ENCODE results near the gene AFF3. TPM values are rescaled to one million over a fixed set of nuclear protein-coding genes. Genes with fewer than 3 reads are reported as not detected.

The AFF3 gene
- total and polyA plus RNA-seq, 10 donors: 6.0 to 92.2 (median 64.0) TPM

DNA sequence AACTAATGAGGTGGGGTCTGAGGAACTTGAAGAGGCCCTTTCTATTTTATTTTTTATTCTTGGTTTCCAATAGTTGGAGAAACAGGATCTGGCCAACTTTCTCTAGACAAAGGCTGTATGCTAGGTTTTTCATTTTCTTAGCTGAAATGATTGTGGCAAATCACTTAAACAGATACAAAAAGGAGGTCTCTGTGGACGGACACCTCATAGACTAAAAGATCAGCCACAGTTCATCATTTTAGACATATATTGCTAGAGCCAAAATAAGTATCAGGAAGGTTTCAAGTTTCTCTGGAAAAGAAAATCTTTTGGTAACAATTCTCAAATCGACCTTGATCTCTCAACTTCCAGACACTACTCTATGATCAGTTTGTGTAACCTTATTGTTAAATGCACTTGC, 428.0 kb downstream of the AFF3 start:
- peaks cover 0 to 19% (median 0%) of the 10 kb centered on the region in 6 donors for H3K36me3 ChIP-seq
- H3K27ac ChIP-seq: no peak overlapping the region
- no peak overlapping the region for H3K4me3 ChIP-seq
- no peak for DNase-seq
- H3K4me1 ChIP-seq: peaks cover 0 to 6% (median 0%) of the 10 kb centered on the region in 6 donors
- no peaks in the 10 kb centered on the region for H3K9me3 ChIP-seq
- WGBS, 5 donors: 85 to 92% (median 88%) methylated on average over 2 of the region's 2 CpGs
- intact Hi-C loops (cut with DNase I; ENCODE audit: low total_unique reads): no loop called here
- no peaks in the 10 kb centered on the region for H3K27me3 ChIP-seq (replicated peaks in 1 of 7)
- TF ChIP-seq, protein P1, sequence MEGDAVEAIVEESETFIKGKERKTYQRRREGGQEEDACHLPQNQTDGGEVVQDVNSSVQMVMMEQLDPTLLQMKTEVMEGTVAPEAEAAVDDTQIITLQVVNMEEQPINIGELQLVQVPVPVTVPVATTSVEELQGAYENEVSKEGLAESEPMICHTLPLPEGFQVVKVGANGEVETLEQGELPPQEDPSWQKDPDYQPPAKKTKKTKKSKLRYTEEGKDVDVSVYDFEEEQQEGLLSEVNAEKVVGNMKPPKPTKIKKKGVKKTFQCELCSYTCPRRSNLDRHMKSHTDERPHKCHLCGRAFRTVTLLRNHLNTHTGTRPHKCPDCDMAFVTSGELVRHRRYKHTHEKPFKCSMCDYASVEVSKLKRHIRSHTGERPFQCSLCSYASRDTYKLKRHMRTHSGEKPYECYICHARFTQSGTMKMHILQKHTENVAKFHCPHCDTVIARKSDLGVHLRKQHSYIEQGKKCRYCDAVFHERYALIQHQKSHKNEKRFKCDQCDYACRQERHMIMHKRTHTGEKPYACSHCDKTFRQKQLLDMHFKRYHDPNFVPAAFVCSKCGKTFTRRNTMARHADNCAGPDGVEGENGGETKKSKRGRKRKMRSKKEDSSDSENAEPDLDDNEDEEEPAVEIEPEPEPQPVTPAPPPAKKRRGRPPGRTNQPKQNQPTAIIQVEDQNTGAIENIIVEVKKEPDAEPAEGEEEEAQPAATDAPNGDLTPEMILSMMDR (IDR thresholded peaks at IDR 0.05 in 8 of 11, conservative IDR thresholded peaks at IDR 0.05 in 3 of 11): no peak
- TF ChIP-seq POLR2AphosphoS5 (IDR thresholded peaks at IDR 0.05): no peak
- no peak for TF ChIP-seq POLR2A (IDR thresholded peaks at IDR 0.05)

DNA sequence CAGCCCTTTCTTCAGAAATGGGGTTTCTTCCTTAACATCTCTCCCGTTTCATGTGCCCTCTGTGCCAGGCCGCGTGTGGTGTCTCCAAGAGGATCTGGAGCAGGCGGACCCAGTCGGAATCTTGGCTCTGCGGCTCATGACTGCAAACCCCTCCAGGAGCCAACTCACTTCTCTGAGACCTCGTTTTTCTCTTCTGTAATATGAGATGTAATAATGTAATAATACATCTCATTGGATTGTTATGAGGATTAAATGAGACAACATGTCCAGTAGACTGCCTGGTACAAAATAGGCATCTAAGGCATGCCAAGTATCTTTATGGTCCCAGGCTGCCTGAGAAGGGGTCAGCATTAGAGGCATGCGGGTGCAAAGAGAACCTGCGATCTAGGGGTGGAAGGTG, 431.2 kb downstream of the AFF3 start:
- DNase-seq: no peak
- 75 to 92% (median 81%) methylated on average over 9 of the region's 9 CpGs for WGBS, 5 donors
- Histone ChIP-seq H3K36me3 (peaks cover 0 to 19% (median 0%) of the 10 kb centered on the region in 6 donors), H3K4me3 (no peak overlapping the region), H3K9me3 (no peaks in the 10 kb centered on the region), H3K27ac (no peak overlapping the region), H3K27me3 (replicated peaks in 1 of 7) (no peaks in the 10 kb centered on the region), H3K4me1 (peaks cover 0 to 21% (median 2%) of the 10 kb centered on the region in 6 donors)
- intact Hi-C loops (cut with DNase I; ENCODE audit: low total_unique reads): no loop called here
- no peak for TF ChIP-seq POLR2A (IDR thresholded peaks at IDR 0.05)
- TF ChIP-seq POLR2AphosphoS5 (IDR thresholded peaks at IDR 0.05): no peak
- TF ChIP-seq, protein P1 (IDR thresholded peaks at IDR 0.05 in 8 of 11, conservative IDR thresholded peaks at IDR 0.05 in 3 of 11): no peak

DNA sequence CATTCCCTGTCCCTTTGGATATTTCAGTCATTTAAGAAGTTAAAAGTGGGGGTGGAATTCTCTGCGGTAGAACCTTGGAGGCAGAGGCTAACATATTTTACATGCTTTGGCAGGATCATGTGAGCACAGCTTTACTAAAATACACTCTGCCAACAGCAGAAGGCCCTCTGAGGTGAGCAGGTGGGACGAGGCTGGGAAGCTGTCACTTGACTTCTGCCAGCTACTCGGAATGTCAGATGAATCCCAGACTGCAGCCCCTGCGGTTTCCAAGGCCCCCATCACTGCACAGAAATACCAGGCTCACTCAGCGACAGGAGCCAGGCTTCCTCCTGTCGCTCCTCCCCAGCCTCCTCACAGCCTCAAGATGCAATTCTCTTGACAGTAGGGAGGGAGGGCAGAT, 431.7 kb downstream of the AFF3 start:
- H3K4me1 ChIP-seq: peaks cover 0 to 21% (median 2%) of the 10 kb centered on the region in 6 donors
- 74 to 81% (median 75%) methylated on average over 6 of the region's 6 CpGs for WGBS, 5 donors
- TF ChIP-seq POLR2A (IDR thresholded peaks at IDR 0.05): no peak
- intact Hi-C loops (cut with DNase I; ENCODE audit: low total_unique reads): no loop called here
- no peaks in the 10 kb centered on the region for H3K27me3 ChIP-seq (replicated peaks in 1 of 7)
- peaks cover 0 to 19% (median 0%) of the 10 kb centered on the region in 6 donors for H3K36me3 ChIP-seq
- DNase-seq: no peak
- H3K27ac ChIP-seq: no peak overlapping the region
- H3K9me3 ChIP-seq: no peaks in the 10 kb centered on the region
- H3K4me3 ChIP-seq: no peak overlapping the region

DNA sequence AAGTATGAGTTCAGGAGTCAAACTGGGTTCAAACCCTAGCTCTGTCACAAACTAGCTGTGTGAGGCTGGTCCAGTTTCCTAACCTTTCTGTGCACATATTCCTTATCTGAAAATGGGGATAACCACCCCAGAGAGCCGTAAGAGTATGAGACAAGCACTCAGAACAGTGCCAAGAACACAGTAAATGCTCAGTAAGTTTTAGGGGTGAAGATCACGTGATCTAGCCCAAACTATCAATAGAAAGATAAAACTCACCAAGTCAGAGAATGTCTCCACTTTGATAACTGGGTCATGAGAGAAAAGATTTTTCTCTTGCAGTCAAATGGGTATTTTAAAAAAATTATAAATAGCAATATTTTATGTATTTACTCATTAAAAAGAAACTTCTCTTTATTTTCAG, 433.2 kb downstream of the AFF3 start:
- Histone ChIP-seq H3K36me3 (peaks cover 0 to 17% (median 0%) of the 10 kb centered on the region in 6 donors), H3K27ac (no peak overlapping the region), H3K4me3 (no peak overlapping the region), H3K27me3 (replicated peaks in 1 of 7) (no peaks in the 10 kb centered on the region), H3K4me1 (peaks cover 0 to 21% (median 2%) of the 10 kb centered on the region in 6 donors), H3K9me3 (no peaks in the 10 kb centered on the region)
- intact Hi-C loops (cut with DNase I; ENCODE audit: low total_unique reads): no loop called here
- no peak for TF ChIP-seq POLR2A (IDR thresholded peaks at IDR 0.05)
- TF ChIP-seq POLR2AphosphoS5 (IDR thresholded peaks at IDR 0.05): no peak
- TF ChIP-seq, protein P1 (IDR thresholded peaks at IDR 0.05 in 8 of 11, conservative IDR thresholded peaks at IDR 0.05 in 3 of 11): no peak
- WGBS, 5 donors: 47 to 96% (median 88%) methylated on average over 2 of the region's 2 CpGs
- DNase-seq: no peak

DNA sequence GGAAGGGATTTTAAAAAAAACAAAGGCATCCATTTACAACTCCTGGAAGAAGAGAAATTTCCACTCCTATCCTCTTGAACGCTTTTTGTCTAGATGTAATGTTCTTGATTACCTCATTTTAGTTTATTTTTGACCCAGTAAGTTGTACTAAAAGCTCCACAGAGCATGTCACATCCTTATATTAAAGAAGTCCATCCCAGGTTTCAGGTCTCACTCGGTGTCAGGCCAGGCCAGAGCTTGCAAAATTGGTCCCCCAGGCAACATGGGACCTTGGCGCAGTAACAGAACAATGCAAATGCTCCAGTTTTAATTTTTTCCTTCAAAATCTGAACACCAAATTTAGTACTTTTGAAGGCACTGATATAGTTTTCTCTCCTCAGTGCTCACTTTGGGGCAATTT, 434.2 kb downstream of the AFF3 start:
- DNase-seq: no peak
- TF ChIP-seq POLR2AphosphoS5 (IDR thresholded peaks at IDR 0.05) (no peak), POLR2A (IDR thresholded peaks at IDR 0.05) (no peak)
- TF ChIP-seq, protein P1 (IDR thresholded peaks at IDR 0.05 in 8 of 11, conservative IDR thresholded peaks at IDR 0.05 in 3 of 11): no peak
- intact Hi-C loops (cut with DNase I; ENCODE audit: low total_unique reads): no loop called here
- Histone ChIP-seq H3K4me1 (peaks cover 0 to 21% (median 2%) of the 10 kb centered on the region in 6 donors), H3K27me3 (replicated peaks in 1 of 7) (no peaks in the 10 kb centered on the region), H3K9me3 (no peaks in the 10 kb centered on the region), H3K36me3 (peaks cover 0 to 17% (median 0%) of the 10 kb centered on the region in 6 donors), H3K27ac (no peak overlapping the region), H3K4me3 (no peak overlapping the region)
- WGBS, 5 donors: 82 to 85% (median 84%) methylated on average over 3 of the region's 3 CpGs

Measured in spleen (tissue), 11 donors.